H1 (cell line): ENCODE measurements around the gene DDR1. TPM values are rescaled to one million over a fixed set of nuclear protein-coding genes. Genes with fewer than 3 reads are reported as not detected.

Experiments used
- CTCF ChIA-PET: fragments of 300-600 bp; sonication (Branson Sonifier 250); formaldehyde crosslinking; loops from one replicate; lab custom pipeline; 2021; ENCODE audit not compliant: partially characterized antibody; lab: Charles Lee
- POLR2A ChIA-PET: fragments of 300-600 bp; sonication (Branson Sonifier 250); formaldehyde crosslinking; loops from one replicate; lab custom pipeline; 2021; ENCODE audit warnings: inconsistent platforms; ENCODE audit not compliant: partially characterized antibody; lab: Charles Lee
- DNase-seq, 2 experiments: peaks; one replicate each; pipeline versions ENCODE4 v3.0.0 to v3.0.0-alpha.2; 2010 to 2022; ENCODE audit warnings: low spot score in 2 of 2, low read depth in 1 of 2, mixed read lengths in 1 of 2
- FAIRE-seq: peaks from 2 replicates; lab custom pipeline; 2011; peaks lifted over from hg19 to GRCh38; lab: Jason Lieb, UNC
- H2AFZ ChIP-seq: 2 replicates; pipeline ENCODE4 v1.8.1; 2012; ENCODE audit warnings: low read length, inconsistent platforms
- H2AK5ac ChIP-seq: 2 replicates; pipeline ENCODE4 v1.6.1; 2013; ENCODE audit warnings: low read depth, low read length
- H2BK120ac ChIP-seq: replicated peaks from 2 replicates; pipeline ENCODE3; 2013; ENCODE audit warnings: low read depth, low read length, inconsistent platforms
- H2BK12ac ChIP-seq: 2 replicates; pipeline ENCODE4 v1.6.1; 2013; ENCODE audit warnings: low read depth, low read length
- H2BK15ac ChIP-seq: 2 replicates; pipeline ENCODE4 v1.6.1; 2013; ENCODE audit warnings: low read length
- H2BK20ac ChIP-seq: 2 replicates; pipeline ENCODE4 v1.6.1; 2013; ENCODE audit warnings: low read length
- H2BK5ac ChIP-seq: 2 replicates; pipeline ENCODE4 v1.6.1; 2013; ENCODE audit warnings: low read depth, low read length
- H3K14ac ChIP-seq: 2 replicates; pipeline ENCODE4 v1.6.1; 2013; ENCODE audit warnings: inconsistent platforms; ENCODE audit not compliant: insufficient read length
- H3K18ac ChIP-seq: 2 replicates; pipeline ENCODE4 v1.6.1; 2013; ENCODE audit warnings: low read length; ENCODE audit errors: extremely low read depth
- H3K23ac ChIP-seq: 2 replicates; pipeline ENCODE4 v1.6.1; 2013; ENCODE audit warnings: inconsistent platforms; ENCODE audit not compliant: insufficient read length
- H3K23me2 ChIP-seq: 2 replicates; pipeline ENCODE4 v1.6.1; 2013; ENCODE audit warnings: low read depth, low read length
- H3K27ac ChIP-seq: 2 replicates; pipeline ENCODE4 v1.6.1; 2011; ENCODE audit warnings: low read depth, low read length, inconsistent platforms
- H3K27me3 ChIP-seq, 4 experiments: replicated peaks in 1 of 4; 1 replicate in 1 of 4; 2 replicates in 3 of 4; pipeline versions ENCODE4 v1.6.1 to v1.8.1; 2011 to 2013; ENCODE audit warnings: low read length in 3 of 4, mild to moderate bottlenecking in 3 of 4, inconsistent platforms in 2 of 4, mixed read lengths in 2 of 4, moderate library complexity in 1 of 4; ENCODE audit not compliant: control insufficient read depth in 3 of 4, insufficient read depth in 3 of 4; ENCODE audit errors: extremely low read depth in 1 of 4
- H3K36me3 ChIP-seq, 4 experiments: 2 replicates each; pipeline versions ENCODE4 v1.6.1 to v1.8.1; 2011 to 2013; ENCODE audit warnings: mild to moderate bottlenecking in 4 of 4, low read length in 3 of 4, moderate library complexity in 2 of 4, control low read depth in 1 of 4, inconsistent platforms in 1 of 4; ENCODE audit not compliant: insufficient read depth in 4 of 4, control insufficient read depth in 2 of 4
- H3K4ac ChIP-seq: replicated peaks from 2 replicates; pipeline ENCODE3; 2013; ENCODE audit warnings: low read length, low read depth, mixed read lengths, inconsistent platforms; ENCODE audit not compliant: insufficient read length
- H3K4me1 ChIP-seq, 4 experiments: replicated peaks in 1 of 4; 1 replicate in 1 of 4; 2 replicates in 3 of 4; pipeline versions ENCODE4 v1.6.1 to v1.8.1; 2011 to 2013; ENCODE audit warnings: low read length in 3 of 4, inconsistent platforms in 2 of 4, mixed read lengths in 1 of 4; ENCODE audit not compliant: insufficient read depth in 4 of 4, control insufficient read depth in 3 of 4
- H3K4me2 ChIP-seq, 2 experiments: 2 replicates each; pipeline versions ENCODE4 v1.6.1 to v1.8.1; 2011 to 2013; ENCODE audit warnings: low read depth in 2 of 2, low read length in 2 of 2, control low read depth in 1 of 2, inconsistent platforms in 1 of 2, mild to moderate bottlenecking in 1 of 2; ENCODE audit not compliant: insufficient read depth in 1 of 2
- H3K4me3 ChIP-seq, 4 experiments: fragments of 200-600, 300-600 bp in 1 of 4; sonication (generic), shearing (Covaris generic), sonication (Bioruptor Twin) in 1 of 4; 2 replicates each; pipeline versions ENCODE4 v1.5.1 to v1.8.1; 2011 to 2016; ENCODE audit warnings: low read length in 4 of 4, low read depth in 3 of 4, control low read depth in 2 of 4, inconsistent platforms in 2 of 4, mild to moderate bottlenecking in 2 of 4, mixed read lengths in 1 of 4, moderate library complexity in 1 of 4; ENCODE audit not compliant: insufficient read depth in 2 of 4; ENCODE audit errors: extremely low read depth in 1 of 4
- H3K56ac ChIP-seq: replicated peaks from 2 replicates; pipeline ENCODE3; 2013; ENCODE audit warnings: low read depth, mild to moderate bottlenecking, mixed read lengths, low read length, inconsistent platforms; ENCODE audit not compliant: insufficient read length
- H3K79me1 ChIP-seq: 2 replicates; pipeline ENCODE4 v1.6.1; 2013; ENCODE audit warnings: low read depth, low read length, control low read depth
- H3K79me2 ChIP-seq, 2 experiments: 2 replicates each; pipeline versions ENCODE4 v1.6.1 to v1.8.1; 2012 to 2013; ENCODE audit warnings: low read length in 2 of 2, mild to moderate bottlenecking in 2 of 2, inconsistent platforms in 1 of 2; ENCODE audit not compliant: insufficient read depth in 2 of 2, control insufficient read depth in 1 of 2
- H3K9ac ChIP-seq, 4 experiments: replicated peaks in 1 of 4; 1 replicate in 1 of 4; 2 replicates in 3 of 4; pipeline versions ENCODE4 v1.6.1 to v1.8.1; 2011 to 2013; ENCODE audit warnings: low read depth in 3 of 4, low read length in 3 of 4, control low read depth in 2 of 4, mild to moderate bottlenecking in 2 of 4, moderate library complexity in 2 of 4, inconsistent platforms in 1 of 4; ENCODE audit errors: extremely low read depth in 1 of 4
- H3K9me3 ChIP-seq, 2 experiments: 2 replicates each; pipeline versions ENCODE4 v1.6.1 to v1.8.1; 2012 to 2013; ENCODE audit warnings: mild to moderate bottlenecking in 2 of 2, moderate library complexity in 2 of 2, control low read depth in 1 of 2, inconsistent platforms in 1 of 2, low read depth in 1 of 2, low read length in 1 of 2, mixed read lengths in 1 of 2; ENCODE audit not compliant: insufficient read depth in 2 of 2
- H4K20me1 ChIP-seq, 2 experiments: replicated peaks in 1 of 2; 2 replicates each; pipeline versions ENCODE3 to v1.8.1; 2011 to 2013; ENCODE audit warnings: inconsistent platforms in 2 of 2, low read length in 2 of 2, mild to moderate bottlenecking in 1 of 2; ENCODE audit not compliant: insufficient read depth in 2 of 2, control insufficient read depth in 1 of 2
- H4K5ac ChIP-seq: 2 replicates; pipeline ENCODE4 v1.6.1; 2013; ENCODE audit warnings: low read length, low read depth, mixed read lengths, inconsistent platforms; ENCODE audit not compliant: insufficient read length
- H4K8ac ChIP-seq: 2 replicates; pipeline ENCODE4 v1.8.0; 2013; ENCODE audit warnings: mild to moderate bottlenecking, moderate library complexity, low read length, inconsistent platforms; ENCODE audit not compliant: insufficient read depth; ENCODE audit errors: extremely low read depth
- H4K91ac ChIP-seq: replicated peaks from 2 replicates; pipeline ENCODE3; 2013; ENCODE audit warnings: low read length, mixed read lengths, inconsistent platforms; ENCODE audit not compliant: insufficient read length
- FOSL1 ChIP-seq: IDR thresholded peaks from 2 replicates; pipeline ENCODE4 v1.6.1; 2011; ENCODE audit warnings: mild to moderate bottlenecking, low read depth, low read length, moderate library complexity; ENCODE audit not compliant: insufficient read depth
- HDAC6 ChIP-seq: IDR thresholded peaks from one replicate; pipeline ENCODE4 v1.7.1; 2012; ENCODE audit warnings: low read depth, mild to moderate bottlenecking, inconsistent platforms, low read length, moderate library complexity
- KDM4A ChIP-seq: IDR thresholded peaks from one replicate; pipeline ENCODE4 v1.7.1; 2012; ENCODE audit warnings: low read depth, mild to moderate bottlenecking, moderate library complexity, low read length, inconsistent platforms; ENCODE audit not compliant: severe bottlenecking
- NRF1 ChIP-seq: IDR thresholded peaks from 2 replicates; pipeline ENCODE4 v1.6.1; 2011; ENCODE audit warnings: mild to moderate bottlenecking, low read depth, low read length, improper control_type of control experiment
- RAD21 ChIP-seq, 2 experiments: IDR thresholded peaks in 1 of 2; conservative IDR thresholded peaks in 1 of 2; 2 replicates each; pipeline ENCODE4 v1.6.1; 2011; ENCODE audit warnings: low read depth in 2 of 2, low read length in 2 of 2, improper control_type of control experiment in 1 of 2, inconsistent platforms in 1 of 2, mild to moderate bottlenecking in 1 of 2, moderate library complexity in 1 of 2
- RBBP5 ChIP-seq: IDR thresholded peaks from 2 replicates; pipeline ENCODE4 v1.7.1; 2012; ENCODE audit warnings: low read depth, mild to moderate bottlenecking, inconsistent platforms, low read length, moderate library complexity, borderline replicate concordance
- SP4 ChIP-seq: IDR thresholded peaks from 2 replicates; pipeline ENCODE4 v1.6.1; 2012; ENCODE audit warnings: low read length, inconsistent platforms
- SUZ12 ChIP-seq: fragments of 200-600 bp; sonication (generic); IDR thresholded peaks from 2 replicates; pipeline ENCODE4 v1.6.1; 2012; ENCODE audit warnings: mild to moderate bottlenecking, inconsistent platforms, low read length, moderate library complexity, mixed read lengths
- TEAD4 ChIP-seq: IDR thresholded peaks from 2 replicates; pipeline ENCODE4 v1.6.1; 2012; ENCODE audit warnings: low read depth, low read length, inconsistent platforms, mixed read lengths
- USF2 ChIP-seq: IDR thresholded peaks from 2 replicates; pipeline ENCODE4 v1.6.1; 2011; ENCODE audit warnings: low read length, improper control_type of control experiment
- WGBS, 2 experiments: shearing (Covaris generic) in 1 of 2; methylation state at CpG; one replicate each; pipeline versions ENCODE4 v1.1.6 to v1.1.7; 2013 to 2015; ENCODE audit warnings: low lambda C conversion rate in 2 of 2, mixed read lengths in 2 of 2, inconsistent platforms in 1 of 2, low coverage in 1 of 2, missing lambda C conversion rate in 1 of 2; ENCODE audit not compliant: insufficient replicate concordance in 2 of 2, insufficient coverage in 1 of 2, insufficient read length in 1 of 2; ENCODE audit errors: extremely low coverage in 1 of 2, missing lambda C conversion rate in 1 of 2; 5-methylcytosine and 5-hydroxymethylcytosine counted together
- polyA plus RNA-seq, 7 experiments: library from polyadenylated mRNA; depleted of rRNA in 3 of 7; stranded (reverse) in 5 of 7; unstranded in 2 of 7; fragments of >200 nt in 5 of 7; fragments of 200-250 nt in 2 of 7; gene quantifications; 1 replicate in 5 of 7; 2 replicates in 1 of 7; 4 replicates in 1 of 7; pipeline versions ENCODE4 v1.2.1 to v1.2.3, GENCODE V29; 2011 to 2013; ENCODE audit warnings: missing spikeins in 2 of 7, mixed read lengths in 2 of 7
- total RNA-seq: library from RNA; stranded (reverse); fragmentation: NEBNext Ultra II Directional; extraction: Animal tissue kit (Norgen Biotek cat#: 25700); gene quantifications from 2 replicates; pipeline ENCODE4 v1.2.1, GENCODE V29; 2021

Gene DDR1
- total and polyA plus RNA-seq, 2 of the 8 experiments (the other 6 are each of a cell fraction or from before 2014, with no cell fraction given) = 99.4 to 181 TPM

DNA sequence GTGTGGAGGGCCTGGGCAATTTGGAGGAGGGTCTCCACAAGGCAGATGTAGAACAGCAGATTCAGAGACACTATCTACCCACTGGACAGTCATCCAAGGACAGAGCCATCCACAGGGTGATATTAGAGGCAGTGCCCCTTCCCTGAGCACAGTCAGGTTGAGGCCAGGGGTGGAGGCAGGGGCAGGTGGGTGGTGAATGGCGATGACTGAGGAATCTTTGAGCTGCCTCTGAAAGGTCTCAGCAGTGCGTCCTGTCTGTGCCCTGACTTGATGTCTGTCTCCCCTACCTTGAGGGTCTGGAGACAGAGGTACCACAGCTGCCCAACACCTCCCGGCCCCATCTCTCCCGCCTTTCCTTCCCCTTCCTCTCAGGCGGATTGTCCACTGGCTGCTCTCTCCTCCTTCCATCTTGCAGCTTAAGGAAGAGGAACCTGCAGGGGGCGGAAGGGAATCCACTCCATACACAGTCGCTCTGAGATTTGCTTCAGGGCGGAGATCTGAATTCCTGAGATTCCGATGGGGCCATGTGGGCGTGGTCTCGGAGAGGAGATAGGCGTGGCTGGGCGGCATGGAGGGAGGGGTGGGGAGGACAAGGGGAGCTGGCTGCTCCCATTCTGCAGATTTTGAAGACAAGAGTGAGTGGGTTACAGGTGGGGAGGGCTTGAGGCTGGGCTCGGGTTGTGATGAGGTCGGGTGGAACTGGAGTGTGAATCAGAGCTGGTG lies 58.2 kb downstream of the DDR1 start:
- FAIRE-seq = peak; percentile 81
- peak overlapping the region; percentile 94 for H4K91ac ChIP-seq
- no peak overlapping the region for H3K56ac ChIP-seq
- H3K27me3 ChIP-seq = no peaks in the 10 kb centered on the region; a peak in 1 of 7 replicates
- peak overlapping the region; percentile 84; the same call in 1 of the 2 replicates for H2BK5ac ChIP-seq
- peak overlapping the region; percentile 98 for H2BK20ac ChIP-seq
- no peaks in the 10 kb centered on the region for H3K36me3 ChIP-seq
- ChIA-PET CTCF (interaction anchor here (0.8 to 6.5 kb wide), 22 partner anchors 12 to 424 kb away, joined by 3 to 52 read pairs (median 4); partner anchors contain the start of genes SFTA2 and VARS2), POLR2A (interaction anchor here (0.6 to 1.3 kb wide), 9 partner anchors 12 to 199 kb away, joined by 3 to 5 read pairs (median 3); no protein-coding TSS in a partner anchor)
- no peaks in the 10 kb centered on the region for H3K23me2 ChIP-seq
- peak overlapping the region; percentile 68; the same call in 1 of the 2 replicates for H2AFZ ChIP-seq
- H2BK120ac ChIP-seq = peak overlapping the region; percentile 45
- H2BK12ac ChIP-seq = peak overlapping the region; percentile 94
- H3K4me3 ChIP-seq = no peak overlapping the region
- DNase-seq = peak; percentile 83 to 95
- peak overlapping the region; percentile 38 for H3K4ac ChIP-seq
- no peak overlapping the region for H3K27ac ChIP-seq
- peak overlapping the region; percentile 14 to 64 for H3K4me2 ChIP-seq
- H3K18ac ChIP-seq = peak overlapping the region; percentile 98
- H2BK15ac ChIP-seq = peak overlapping the region; percentile 89
- no peak overlapping the region for H3K23ac ChIP-seq
- H3K9ac ChIP-seq = no peak overlapping the region; a peak in 2 of 7 replicates
- WGBS, 2 experiments = 12% methylated on average over 14 of the region's 15 CpGs; no CpG with 5 or more reads in 1 of the 2 experiments
- no peak overlapping the region for H4K8ac ChIP-seq
- H3K79me1 ChIP-seq = no peaks in the 10 kb centered on the region
- peak overlapping the region; percentile 22 for H4K5ac ChIP-seq
- peaks cover 6 to 14% (median 9%) of the 10 kb centered on the region in 4 experiments for H3K4me1 ChIP-seq
- H3K14ac ChIP-seq = no peak overlapping the region
- H4K20me1 ChIP-seq = no peaks in the 10 kb centered on the region
- no peaks in the 10 kb centered on the region for H3K9me3 ChIP-seq
- peak overlapping the region; percentile 58; the same call in 1 of the 2 replicates for H2AK5ac ChIP-seq
- no peaks in the 10 kb centered on the region for H3K79me2 ChIP-seq
- TF ChIP-seq KDM4A = no peak
- no peak for TF ChIP-seq SUZ12
- no peak for TF ChIP-seq FOSL1
- no peak for TF ChIP-seq NRF1
- peak; percentile 49 to 58 for TF ChIP-seq RAD21 (IDR thresholded peaks at IDR 0.05 in 1 of 2, conservative IDR thresholded peaks at IDR 0.05 in 1 of 2; ENCODE audit: low read depth in 2 of 2, low read length in 2 of 2)
- no peak for TF ChIP-seq HDAC6
- TF ChIP-seq TEAD4 = peak; percentile 98
- no peak for TF ChIP-seq SP4
- TF ChIP-seq RBBP5 = peak; percentile 74; the same call in 1 of the 2 replicates
- TF ChIP-seq USF2 = no peak
